Lower leg skin (tissue), 4 donors: ENCODE measurements around the gene ADAMTS8. TPM values are rescaled to one million over a fixed set of nuclear protein-coding genes. Genes with fewer than 3 reads are reported as not detected.

Experiments used
- DNase-seq, 2 donors: peaks; one replicate each; pipeline ENCODE4 v3.0.0-alpha.2; 2019; ENCODE audit warnings: low spot score in 2 of 2
- H3K4me3 ChIP-seq: fragments of 200-600 bp; sonication (generic); 2 replicates; pipeline ENCODE4 v1.5.1; 2017; ENCODE audit warnings: mild to moderate bottlenecking, low read depth; ENCODE audit not compliant: poor library complexity, severe bottlenecking
- POLR2A ChIP-seq, 2 donors: fragments of 450-650 bp; IDR thresholded peaks; one replicate each; pipeline ENCODE4 v1.6.1; 2016 to 2017; ENCODE audit warnings: antibody characterized with exemption in 2 of 2, mild to moderate bottlenecking in 1 of 2, moderate library complexity in 1 of 2
- WGBS, 2 donors: methylation state at CpG; one replicate each; pipeline ENCODE4 v1.1.5; 2018; 5-methylcytosine and 5-hydroxymethylcytosine counted together
- intact Hi-C: fragments of 100-400 bp; cut with DNase I; formaldehyde crosslinking; loops from one replicate; pipeline ENCODE4 v1.15.0; 2023; ENCODE audit warnings: low total_unique reads
- total RNA-seq, 4 donors: library from RNA; depleted of rRNA; stranded (reverse); fragments of >200 nt; gene quantifications; one replicate each; pipeline ENCODE4 v1.1.0, GENCODE V29; 2016
- TF ChIP-seq, protein P1 (sequence below), 3 donors: fragments of 450-650 bp; IDR thresholded peaks; one replicate each; pipeline ENCODE4 v1.5.1; 2016; ENCODE audit warnings: antibody characterized with exemption in 3 of 3, mild to moderate bottlenecking in 3 of 3, moderate library complexity in 2 of 3

Gene ADAMTS8, protein sequence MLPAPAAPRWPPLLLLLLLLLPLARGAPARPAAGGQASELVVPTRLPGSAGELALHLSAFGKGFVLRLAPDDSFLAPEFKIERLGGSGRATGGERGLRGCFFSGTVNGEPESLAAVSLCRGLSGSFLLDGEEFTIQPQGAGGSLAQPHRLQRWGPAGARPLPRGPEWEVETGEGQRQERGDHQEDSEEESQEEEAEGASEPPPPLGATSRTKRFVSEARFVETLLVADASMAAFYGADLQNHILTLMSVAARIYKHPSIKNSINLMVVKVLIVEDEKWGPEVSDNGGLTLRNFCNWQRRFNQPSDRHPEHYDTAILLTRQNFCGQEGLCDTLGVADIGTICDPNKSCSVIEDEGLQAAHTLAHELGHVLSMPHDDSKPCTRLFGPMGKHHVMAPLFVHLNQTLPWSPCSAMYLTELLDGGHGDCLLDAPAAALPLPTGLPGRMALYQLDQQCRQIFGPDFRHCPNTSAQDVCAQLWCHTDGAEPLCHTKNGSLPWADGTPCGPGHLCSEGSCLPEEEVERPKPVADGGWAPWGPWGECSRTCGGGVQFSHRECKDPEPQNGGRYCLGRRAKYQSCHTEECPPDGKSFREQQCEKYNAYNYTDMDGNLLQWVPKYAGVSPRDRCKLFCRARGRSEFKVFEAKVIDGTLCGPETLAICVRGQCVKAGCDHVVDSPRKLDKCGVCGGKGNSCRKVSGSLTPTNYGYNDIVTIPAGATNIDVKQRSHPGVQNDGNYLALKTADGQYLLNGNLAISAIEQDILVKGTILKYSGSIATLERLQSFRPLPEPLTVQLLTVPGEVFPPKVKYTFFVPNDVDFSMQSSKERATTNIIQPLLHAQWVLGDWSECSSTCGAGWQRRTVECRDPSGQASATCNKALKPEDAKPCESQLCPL
- 1 to 10 TPM in 1 of 4 donors, under 1 TPM in 2, not detected in 1; 0.15 to 1.4 (median 0.81) TPM for total RNA-seq

DNA sequence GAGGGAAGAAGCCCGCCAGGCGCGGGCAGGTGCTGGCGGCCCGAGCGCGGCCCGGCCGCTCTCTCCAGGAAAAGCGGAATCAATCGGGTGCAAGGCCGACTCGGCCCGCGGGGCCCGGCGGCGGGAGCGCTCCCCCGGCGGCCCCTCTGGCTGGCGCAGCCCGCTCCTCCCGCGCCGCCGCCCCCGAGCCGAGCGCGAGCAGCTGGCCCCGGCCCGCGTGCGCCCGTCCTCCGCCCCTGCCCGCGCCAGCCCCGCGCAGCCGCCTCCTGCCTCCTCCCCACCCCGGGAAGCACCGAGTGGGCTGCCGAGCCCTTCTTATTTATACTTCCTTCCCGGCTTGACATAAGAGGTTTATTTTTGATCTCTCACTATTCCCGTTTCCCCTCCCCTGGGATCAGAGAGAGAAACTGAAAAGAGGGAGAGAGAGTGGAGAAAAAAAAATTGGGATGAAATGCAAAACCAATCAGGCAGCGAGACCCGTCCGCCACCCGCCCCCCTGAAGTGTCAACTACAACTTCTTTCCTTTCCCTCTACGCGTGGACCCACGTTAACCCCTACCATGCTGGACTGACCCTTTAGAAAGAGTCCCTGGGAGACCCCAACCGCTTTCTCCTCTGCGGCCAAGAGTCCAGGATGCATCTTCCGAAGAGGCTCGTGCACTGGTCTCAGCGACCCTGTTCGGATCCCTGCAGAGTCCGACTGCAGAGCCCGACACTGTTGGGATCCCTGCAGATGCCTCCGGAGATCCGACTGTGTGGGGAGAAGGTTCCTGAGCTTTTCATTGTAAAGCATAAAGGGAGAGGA, at the start of gene ADAMTS8:
TSS of gene ADAMTS8 (minus strand) at position 294 of the 804 bp plus-strand sequence. CDS start 323 bp downstream, outside the sequence.
- no peak for TF ChIP-seq POLR2A (IDR thresholded peaks at IDR 0.05)
- TF ChIP-seq, protein P1, sequence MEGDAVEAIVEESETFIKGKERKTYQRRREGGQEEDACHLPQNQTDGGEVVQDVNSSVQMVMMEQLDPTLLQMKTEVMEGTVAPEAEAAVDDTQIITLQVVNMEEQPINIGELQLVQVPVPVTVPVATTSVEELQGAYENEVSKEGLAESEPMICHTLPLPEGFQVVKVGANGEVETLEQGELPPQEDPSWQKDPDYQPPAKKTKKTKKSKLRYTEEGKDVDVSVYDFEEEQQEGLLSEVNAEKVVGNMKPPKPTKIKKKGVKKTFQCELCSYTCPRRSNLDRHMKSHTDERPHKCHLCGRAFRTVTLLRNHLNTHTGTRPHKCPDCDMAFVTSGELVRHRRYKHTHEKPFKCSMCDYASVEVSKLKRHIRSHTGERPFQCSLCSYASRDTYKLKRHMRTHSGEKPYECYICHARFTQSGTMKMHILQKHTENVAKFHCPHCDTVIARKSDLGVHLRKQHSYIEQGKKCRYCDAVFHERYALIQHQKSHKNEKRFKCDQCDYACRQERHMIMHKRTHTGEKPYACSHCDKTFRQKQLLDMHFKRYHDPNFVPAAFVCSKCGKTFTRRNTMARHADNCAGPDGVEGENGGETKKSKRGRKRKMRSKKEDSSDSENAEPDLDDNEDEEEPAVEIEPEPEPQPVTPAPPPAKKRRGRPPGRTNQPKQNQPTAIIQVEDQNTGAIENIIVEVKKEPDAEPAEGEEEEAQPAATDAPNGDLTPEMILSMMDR (IDR thresholded peaks at IDR 0.05), result no peak
- WGBS, 2 donors, result 6 to 10% methylated on average over 41 to 57 of the region's 64 CpGs
- no peak within 1 kb of the TSS for H3K4me3 ChIP-seq
- intact Hi-C loops, result loop anchor here (5.0 kb wide), 1 partner anchor 216 kb away; no protein-coding TSS in a partner anchor
- no peak for DNase-seq

DNA sequence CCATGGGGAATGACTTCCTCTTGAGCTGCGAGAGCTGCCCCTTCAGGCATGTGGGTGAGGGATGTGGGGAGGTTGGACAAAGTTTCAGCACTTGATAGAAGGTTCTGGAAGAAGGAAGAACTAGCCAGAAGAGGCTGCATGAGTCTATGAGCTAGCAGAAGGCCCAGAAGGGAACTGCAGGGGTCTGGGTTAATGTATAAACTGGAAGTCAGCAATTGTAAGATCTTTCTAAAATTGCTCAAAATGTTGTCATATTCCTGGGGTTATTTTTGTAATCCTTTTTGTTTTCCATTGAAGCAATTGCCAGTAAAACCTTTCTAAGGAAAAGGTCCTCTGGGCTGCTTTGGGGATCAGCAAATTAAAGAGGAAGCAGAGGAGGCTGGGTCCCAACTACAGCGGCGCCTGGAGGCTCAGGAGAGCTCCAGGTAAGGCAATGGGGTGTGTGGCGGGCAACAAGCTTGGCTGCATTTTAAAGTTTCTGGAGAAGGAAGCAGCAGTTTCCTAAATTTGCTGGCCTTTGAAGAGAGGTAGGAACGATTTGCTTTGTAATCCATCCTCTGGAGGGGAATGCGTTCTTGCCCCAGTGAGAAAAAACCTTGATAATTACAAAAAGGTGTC, 49.3 kb upstream of the ADAMTS8 start:
- intact Hi-C loops, result no loop called here
- peak in 1 of 2 donors; percentile 67 for DNase-seq

DNA sequence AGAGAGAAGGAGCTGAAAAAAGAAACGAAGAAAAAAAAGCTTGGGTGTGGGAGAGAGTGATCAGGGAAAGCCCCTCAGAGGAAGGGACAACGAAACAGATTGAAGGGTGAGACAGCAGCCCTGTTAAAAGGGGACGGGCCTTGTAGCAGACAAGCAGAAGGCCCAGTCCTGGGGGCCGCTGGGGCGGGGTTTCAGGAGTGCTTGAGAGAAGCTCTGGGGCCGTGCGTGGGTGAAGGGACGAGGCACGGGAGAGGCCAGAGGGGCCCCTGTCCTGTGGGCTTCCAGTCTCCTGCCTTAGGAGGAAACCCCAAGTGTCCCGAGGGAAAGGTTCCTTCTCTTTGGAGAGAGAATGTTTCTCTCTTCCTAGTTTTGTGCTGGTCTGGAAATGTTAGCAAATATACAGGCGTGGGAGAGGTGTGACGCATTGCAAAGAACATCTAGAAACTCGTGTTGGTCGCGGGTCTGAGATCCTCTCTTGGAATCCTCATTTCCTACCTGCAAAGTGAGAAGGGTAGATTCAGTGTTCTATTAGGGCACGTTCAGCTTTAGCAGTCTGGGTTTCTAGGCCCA, 48.6 kb upstream of the ADAMTS8 start:
- peak; percentile 11 to 78 for DNase-seq
- 79 to 90% methylated on average over 16 of the region's 16 CpGs for WGBS, 2 donors
- TF ChIP-seq, protein P1 (IDR thresholded peaks at IDR 0.05), result no peak
- no peak for TF ChIP-seq POLR2A (IDR thresholded peaks at IDR 0.05)
- intact Hi-C loops, result no loop called here
- H3K4me3 ChIP-seq, result no peak overlapping the region

More for the DNA sequence above, 49.3 kb upstream of the ADAMTS8 start:
- TF ChIP-seq, protein P1 (IDR thresholded peaks at IDR 0.05), result no peak
- TF ChIP-seq POLR2A (IDR thresholded peaks at IDR 0.05), result no peak
- 52 to 66% methylated on average over 6 of the region's 6 CpGs for WGBS, 2 donors
- H3K4me3 ChIP-seq, result no peak overlapping the region

DNA sequence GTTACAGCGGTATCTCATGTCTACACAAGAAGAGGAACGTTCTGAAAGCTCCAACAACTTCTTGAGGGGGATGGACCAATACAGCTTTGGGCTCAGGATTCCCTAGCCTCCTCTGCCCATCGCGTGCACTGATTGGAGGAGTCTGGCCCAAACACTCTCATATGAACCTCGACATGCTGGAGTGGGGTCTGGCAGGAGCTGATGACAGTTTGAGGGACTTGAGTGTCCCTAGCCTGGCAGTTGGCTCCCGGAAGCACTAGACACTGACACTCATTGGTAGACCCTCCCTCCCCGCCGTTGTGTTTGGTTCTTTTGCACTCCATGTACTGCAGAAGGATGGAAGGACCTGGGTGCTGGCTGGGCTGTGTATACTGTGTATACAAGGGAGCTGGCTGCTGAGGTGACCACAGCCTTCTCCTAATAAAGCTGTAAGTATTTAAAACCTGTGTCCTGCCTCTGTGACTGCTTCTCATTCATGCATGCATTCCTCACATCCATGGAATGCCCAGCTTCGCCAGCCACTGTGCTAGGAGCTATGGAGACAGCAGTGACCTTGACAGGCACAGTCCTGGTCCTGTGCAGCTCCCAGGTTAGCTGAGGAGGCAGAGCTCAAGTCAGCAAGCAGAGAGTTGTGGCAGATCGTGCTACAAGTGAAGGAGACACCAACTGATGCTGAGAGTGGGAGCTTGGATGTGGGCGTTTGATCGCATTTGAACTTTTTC, 48.0 kb upstream of the ADAMTS8 start:
- intact Hi-C loops, result no loop called here
- TF ChIP-seq, protein P1 (IDR thresholded peaks at IDR 0.05), result no peak
- 87 to 94% methylated on average over 11 to 12 of the region's 12 CpGs for WGBS, 2 donors
- H3K4me3 ChIP-seq, result no peak overlapping the region
- DNase-seq, result peak; percentile 12 to 66
